WTC11 (cell line): ENCODE data around the gene HLF. TPM values are rescaled to one million over a fixed set of nuclear protein-coding genes. Genes with fewer than 3 reads are reported as not detected.

Source experiments
- ATAC-seq: fragments of 200-7000 bp; cut with Tn5 transposase; 2 replicates; pipeline ENCODE4 v1.10.0; 2021; ENCODE audit warnings: mild to moderate bottlenecking, moderate library complexity
- CTCF ChIA-PET: fragments of 300-600 bp; sonication (Branson Sonifier 250); formaldehyde crosslinking; loops from one replicate; lab custom pipeline; 2021; ENCODE audit warnings: antibody characterized with exemption; lab: Charles Lee
- POLR2A ChIA-PET: fragments of 350-600 bp; sonication (Branson Sonifier 250); formaldehyde crosslinking; loops from one replicate; lab custom pipeline; 2021; ENCODE audit warnings: antibody characterized with exemption; lab: Charles Lee
- DNase-seq: peaks from one replicate; pipeline ENCODE4 v3.0.0; 2021; ENCODE audit warnings: low spot score
- H3K27ac Mint-ChIP-seq: 2 replicates; pipeline ENCODE4 v1.8.0; 2021; ENCODE audit warnings: mixed read lengths
- H3K27me3 Mint-ChIP-seq: 2 replicates; pipeline ENCODE4 v1.8.0; 2021; ENCODE audit warnings: low read depth, mild to moderate bottlenecking, moderate library complexity, mixed read lengths
- H3K36me3 Mint-ChIP-seq: 2 replicates; pipeline ENCODE4 v1.8.0; 2021; ENCODE audit warnings: mixed read lengths
- H3K4me1 Mint-ChIP-seq: 2 replicates; pipeline ENCODE4 v1.8.0; 2022; ENCODE audit warnings: mixed read lengths
- H3K4me3 Mint-ChIP-seq: 2 replicates; pipeline ENCODE4 v1.8.0; 2021; ENCODE audit warnings: mild to moderate bottlenecking, moderate library complexity, mixed read lengths
- H3K9me3 Mint-ChIP-seq: 2 replicates; pipeline ENCODE4 v1.8.0; 2021; ENCODE audit warnings: mixed read lengths
- ARID4B ChIP-seq: sonication (generic); formaldehyde crosslinking; IDR thresholded peaks from 2 replicates; pipeline ENCODE4 v1.8.0; 2023; ENCODE audit warnings: missing genetic modification reagents, mild to moderate bottlenecking, borderline replicate concordance
- ATF2 ChIP-seq: sonication (generic); formaldehyde crosslinking; IDR thresholded peaks from 2 replicates; pipeline ENCODE4 v1.8.1; 2022; ENCODE audit warnings: low read depth, missing genetic modification reagents, borderline replicate concordance
- ATF6 ChIP-seq: sonication (generic); formaldehyde crosslinking; IDR thresholded peaks from 2 replicates; pipeline ENCODE4 v1.8.1; 2023; ENCODE audit warnings: mild to moderate bottlenecking, missing genetic modification reagents
- EMX1 ChIP-seq: fragments of 250-450 bp; sonication (Bioruptor Pico); IDR thresholded peaks from 2 replicates; pipeline ENCODE4 v1.8.0; 2021; ENCODE audit warnings: mild to moderate bottlenecking
- ERG ChIP-seq: fragments of 250-450 bp; sonication (Bioruptor Pico); IDR thresholded peaks from 2 replicates; pipeline ENCODE4 v1.8.0; 2021; ENCODE audit warnings: mild to moderate bottlenecking
- FOXJ3 ChIP-seq: sonication (generic); formaldehyde crosslinking; IDR thresholded peaks from 2 replicates; pipeline ENCODE4 v1.9.0; 2021; ENCODE audit warnings: missing genetic modification reagents, mild to moderate bottlenecking, borderline replicate concordance
- GABPB1 ChIP-seq: sonication (generic); formaldehyde crosslinking; IDR thresholded peaks from 2 replicates; pipeline ENCODE4 v1.8.1; 2023; ENCODE audit warnings: mild to moderate bottlenecking, missing genetic modification reagents
- HMGA2 ChIP-seq: fragments of 250-450 bp; sonication (Bioruptor Pico); IDR thresholded peaks from 2 replicates; pipeline ENCODE4 v1.4.0; 2021; ENCODE audit warnings: mild to moderate bottlenecking, moderate library complexity
- SP1 ChIP-seq: sonication (generic); formaldehyde crosslinking; conservative IDR thresholded peaks from 2 replicates; pipeline ENCODE4 v1.8.1; 2022; ENCODE audit warnings: missing genetic modification reagents
- TP53 ChIP-seq: sonication (generic); formaldehyde crosslinking; IDR thresholded peaks from 2 replicates; pipeline ENCODE4 v1.8.1; 2023; ENCODE audit warnings: mild to moderate bottlenecking, missing genetic modification reagents
- USF1 ChIP-seq: sonication (generic); formaldehyde crosslinking; IDR thresholded peaks from 2 replicates; pipeline ENCODE4 v1.8.0; 2022; ENCODE audit warnings: mild to moderate bottlenecking, missing genetic modification reagents
- ZBTB43 ChIP-seq: sonication (generic); formaldehyde crosslinking; IDR thresholded peaks from 2 replicates; pipeline ENCODE4 v1.8.1; 2023; ENCODE audit warnings: mild to moderate bottlenecking, missing genetic modification reagents
- ZMAT4 ChIP-seq: fragments of 250-450 bp; sonication (Bioruptor Pico); IDR thresholded peaks from 2 replicates; pipeline ENCODE4 v1.9.0; 2021; ENCODE audit warnings: mild to moderate bottlenecking
- ZNF138 ChIP-seq: sonication (generic); formaldehyde crosslinking; conservative IDR thresholded peaks from 2 replicates; pipeline ENCODE4 v1.8.1; 2022; ENCODE audit warnings: mild to moderate bottlenecking, moderate library complexity, missing genetic modification reagents
- ZNF232 ChIP-seq: sonication (generic); formaldehyde crosslinking; IDR thresholded peaks from 2 replicates; pipeline ENCODE4 v1.8.0; 2022; ENCODE audit warnings: mild to moderate bottlenecking, missing genetic modification reagents
- total RNA-seq: library from RNA; stranded (reverse); gene quantifications from 3 replicates; pipeline ENCODE4 v1.2.3, GENCODE V29; 2021
- TF ChIP-seq, protein P1 (sequence below): sonication (generic); formaldehyde crosslinking; IDR thresholded peaks from 2 replicates; pipeline ENCODE4 v1.8.1; 2023; ENCODE audit warnings: mild to moderate bottlenecking, missing genetic modification reagents, borderline replicate concordance

The HLF gene
- total RNA-seq, 1 experiment from 2014 or later, result 0.31 TPM

DNA sequence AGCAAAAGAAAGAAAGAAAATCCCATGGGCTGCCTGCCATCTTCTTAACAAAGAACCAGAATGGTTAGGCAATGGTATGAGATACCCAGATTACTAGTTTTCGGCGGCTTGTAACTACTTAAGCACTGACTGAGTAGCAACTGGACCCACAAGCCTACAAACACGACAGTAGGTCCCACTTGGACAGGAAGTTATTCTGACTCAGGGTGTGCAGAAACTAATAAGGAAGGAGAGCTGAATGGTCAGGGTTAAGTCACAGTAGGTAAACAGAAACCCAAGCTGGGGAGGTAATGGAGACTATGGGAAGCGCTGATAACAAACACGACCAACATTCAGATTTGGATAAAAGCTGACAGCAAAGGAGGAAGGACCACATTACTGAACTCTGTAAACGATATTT is 10.4 kb upstream of the HLF start:
- no peaks in the 10 kb centered on the region for H3K36me3 Mint-ChIP-seq
- H3K4me3 Mint-ChIP-seq, result no peak overlapping the region
- peaks cover 11% of the 10 kb centered on the region for H3K4me1 Mint-ChIP-seq
- peaks cover 6% of the 10 kb centered on the region for H3K27me3 Mint-ChIP-seq
- no peak for ATAC-seq
- CTCF ChIA-PET, result no interaction called here
- no peak for DNase-seq
- TF ChIP-seq TP53 (CRISPR knock-in tag) (no peak), ARID4B (no peak), ZNF138 (no peak), GABPB1 (CRISPR knock-in tag) (no peak), FOXJ3 (CRISPR knock-in tag) (no peak), EMX1 (no peak), SP1 (CRISPR knock-in tag) (no peak), ATF6 (no peak)
- TF ChIP-seq, protein P1, sequence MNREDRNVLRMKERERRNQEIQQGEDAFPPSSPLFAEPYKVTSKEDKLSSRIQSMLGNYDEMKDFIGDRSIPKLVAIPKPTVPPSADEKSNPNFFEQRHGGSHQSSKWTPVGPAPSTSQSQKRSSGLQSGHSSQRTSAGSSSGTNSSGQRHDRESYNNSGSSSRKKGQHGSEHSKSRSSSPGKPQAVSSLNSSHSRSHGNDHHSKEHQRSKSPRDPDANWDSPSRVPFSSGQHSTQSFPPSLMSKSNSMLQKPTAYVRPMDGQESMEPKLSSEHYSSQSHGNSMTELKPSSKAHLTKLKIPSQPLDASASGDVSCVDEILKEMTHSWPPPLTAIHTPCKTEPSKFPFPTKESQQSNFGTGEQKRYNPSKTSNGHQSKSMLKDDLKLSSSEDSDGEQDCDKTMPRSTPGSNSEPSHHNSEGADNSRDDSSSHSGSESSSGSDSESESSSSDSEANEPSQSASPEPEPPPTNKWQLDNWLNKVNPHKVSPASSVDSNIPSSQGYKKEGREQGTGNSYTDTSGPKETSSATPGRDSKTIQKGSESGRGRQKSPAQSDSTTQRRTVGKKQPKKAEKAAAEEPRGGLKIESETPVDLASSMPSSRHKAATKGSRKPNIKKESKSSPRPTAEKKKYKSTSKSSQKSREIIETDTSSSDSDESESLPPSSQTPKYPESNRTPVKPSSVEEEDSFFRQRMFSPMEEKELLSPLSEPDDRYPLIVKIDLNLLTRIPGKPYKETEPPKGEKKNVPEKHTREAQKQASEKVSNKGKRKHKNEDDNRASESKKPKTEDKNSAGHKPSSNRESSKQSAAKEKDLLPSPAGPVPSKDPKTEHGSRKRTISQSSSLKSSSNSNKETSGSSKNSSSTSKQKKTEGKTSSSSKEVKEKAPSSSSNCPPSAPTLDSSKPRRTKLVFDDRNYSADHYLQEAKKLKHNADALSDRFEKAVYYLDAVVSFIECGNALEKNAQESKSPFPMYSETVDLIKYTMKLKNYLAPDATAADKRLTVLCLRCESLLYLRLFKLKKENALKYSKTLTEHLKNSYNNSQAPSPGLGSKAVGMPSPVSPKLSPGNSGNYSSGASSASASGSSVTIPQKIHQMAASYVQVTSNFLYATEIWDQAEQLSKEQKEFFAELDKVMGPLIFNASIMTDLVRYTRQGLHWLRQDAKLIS, result no peak
- POLR2A ChIA-PET, result no interaction called here
- H3K27ac Mint-ChIP-seq, result no peak overlapping the region
- H3K9me3 Mint-ChIP-seq, result no peaks in the 10 kb centered on the region

- peaks cover 38% of the 10 kb centered on the region for H3K27me3 Mint-ChIP-seq
- peaks cover 7% of the 10 kb centered on the region for H3K4me1 Mint-ChIP-seq
- H3K9me3 Mint-ChIP-seq, result peaks cover 9% of the 10 kb centered on the region
- no peak for DNase-seq
- CTCF ChIA-PET, result interaction anchor here (1.1 kb wide), 1 partner anchor 20 kb away, joined by 5 read pairs; no protein-coding TSS in a partner anchor
- no peaks in the 10 kb centered on the region for H3K36me3 Mint-ChIP-seq
- no peak for ATAC-seq
- POLR2A ChIA-PET, result no interaction called here
- no peak overlapping the region for H3K27ac Mint-ChIP-seq
- no peak overlapping the region for H3K4me3 Mint-ChIP-seq
- TF ChIP-seq USF1 (CRISPR knock-in tag) (no peak), HMGA2 (CRISPR knock-in tag) (no peak), ZNF232 (CRISPR knock-in tag) (no peak), ZBTB43 (CRISPR knock-in tag) (no peak), ATF2 (no peak), ERG (CRISPR knock-in tag) (no peak), ZMAT4 (CRISPR knock-in tag) (no peak)
These were observed 6.1 kb upstream of the HLF start for GRCh38 chr17:55258578-55259135.
